HCT116 (cell line): Measurements from ENCODE around the gene IGFBP4. TPM values are rescaled to one million over a fixed set of nuclear protein-coding genes. Genes with fewer than 3 reads are reported as not detected.
A peak's percentile ranks its signal among the peaks of the same experiment; 100 is the strongest.

ENCODE experiments used
- ATAC-seq: fragments of 200-7000 bp; cut with Tn5 transposase; 2 replicates; pipeline ENCODE4 v1.9.1; 2020; ENCODE audit warnings: mild to moderate bottlenecking, moderate library complexity
- BruUV-seq: library from RNA; stranded (reverse); fragments of 400-500 nt; replicated peaks from 2 replicates; lab custom pipeline; 2021; lab: Mats Ljungman, UMichigan
- CTCF ChIA-PET: fragments of 300-600 bp; sonication (Branson Sonifier 250); formaldehyde crosslinking; loops from one replicate; lab custom pipeline; 2021; ENCODE audit warnings: antibody characterized with exemption; lab: Charles Lee
- POLR2A ChIA-PET: fragments of 300-600, 350-600 bp; sonication (Branson Sonifier 250); formaldehyde crosslinking; loops from one replicate; lab custom pipeline; 2021; ENCODE audit warnings: antibody characterized with exemption; lab: Charles Lee
- RAD21 ChIA-PET, 2 experiments: fragments of 300-600 bp; sonication (Branson Sonifier 250); formaldehyde crosslinking; loops; one replicate each; lab custom pipeline; 2023; ENCODE audit warnings: low total read pairs in 2 of 2; ENCODE audit not compliant: uncharacterized antibody in 2 of 2, unreplicated experiment in 2 of 2, low non-redundant PET in 1 of 2; lab: Charles Lee
- DNase-seq: peaks from one replicate; pipeline ENCODE4 v3.0.0-alpha.2; 2010; ENCODE audit warnings: low read depth, low spot score
- H2AFZ ChIP-seq: fragments of 200-600 bp; shearing (Covaris generic), sonication (generic); 2 replicates; pipeline ENCODE4 v1.6.1; 2017; ENCODE audit warnings: low read depth, mixed run types, mixed read lengths, antibody characterized with exemption, low read length; ENCODE audit not compliant: poor library complexity, severe bottlenecking
- H3K27ac ChIP-seq: 2 replicates; pipeline ENCODE4 v1.5.1; 2012; ENCODE audit warnings: low read depth, low read length
- H3K27me3 ChIP-seq: fragments of 200-600 bp; sonication (generic); 2 replicates; pipeline ENCODE4 v1.6.1; 2016; ENCODE audit warnings: mixed run types, low read length, mixed read lengths; ENCODE audit not compliant: insufficient read depth
- H3K36me3 ChIP-seq, 2 experiments: fragments of 200-500 bp in 1 of 2; fragments of 200-600 bp in 1 of 2; sonication (Bioruptor generic) in 1 of 2; sonication (generic) in 1 of 2; 2 replicates each; pipeline versions ENCODE4 v1.5.1 to v1.6.1; 2014 to 2016; ENCODE audit warnings: low read length in 2 of 2, inconsistent platforms in 1 of 2, mixed read lengths in 1 of 2, mixed run types in 1 of 2; ENCODE audit not compliant: insufficient read depth in 2 of 2, control insufficient read depth in 1 of 2
- H3K4me1 ChIP-seq, 2 experiments: fragments of 200-600 bp in 1 of 2; sonication (generic) in 1 of 2; 2 replicates each; pipeline versions ENCODE4 v1.5.1 to v1.6.1; 2012 to 2017; ENCODE audit warnings: low read length in 2 of 2, inconsistent platforms in 1 of 2, mild to moderate bottlenecking in 1 of 2, mixed read lengths in 1 of 2, mixed run types in 1 of 2, moderate library complexity in 1 of 2; ENCODE audit not compliant: insufficient read depth in 2 of 2, control insufficient read depth in 1 of 2
- H3K4me2 ChIP-seq: fragments of 200-600 bp; sonication (generic); 2 replicates; pipeline ENCODE4 v1.6.1; 2017; ENCODE audit warnings: mixed run types, low read length, mixed read lengths
- H3K4me3 ChIP-seq, 2 experiments: fragments of 200-600 bp in 1 of 2; sonication (generic) in 1 of 2; replicated peaks in 1 of 2; 2 replicates each; pipeline ENCODE4 v1.5.1; 2011 to 2016; ENCODE audit warnings: low read length in 2 of 2, control low read depth in 1 of 2, low read depth in 1 of 2, mild to moderate bottlenecking in 1 of 2, mixed read lengths in 1 of 2, mixed run types in 1 of 2
- H3K79me2 ChIP-seq: fragments of 200-600 bp; sonication (generic); 2 replicates; pipeline ENCODE4 v1.6.1; 2017; ENCODE audit warnings: mild to moderate bottlenecking, mixed run types, low read length, moderate library complexity, mixed read lengths; ENCODE audit not compliant: insufficient read depth
- H3K9ac ChIP-seq: fragments of 200-600 bp; sonication (generic); 2 replicates; pipeline ENCODE4 v1.6.1; 2016; ENCODE audit warnings: low read length, mixed read lengths
- H3K9me2 ChIP-seq: fragments of 200-600 bp; sonication (generic), shearing (Covaris generic); 2 replicates; pipeline ENCODE4 v1.6.1; 2017; ENCODE audit warnings: mixed run types, mild to moderate bottlenecking, moderate library complexity; ENCODE audit not compliant: insufficient read depth
- H3K9me3 ChIP-seq, 2 experiments: fragments of 200-500 bp in 1 of 2; fragments of 200-600 bp in 1 of 2; sonication (Bioruptor generic) in 1 of 2; sonication (generic) in 1 of 2; 2 replicates each; pipeline ENCODE4 v1.6.1; 2014 to 2017; ENCODE audit warnings: low read length in 2 of 2, mixed read lengths in 2 of 2, inconsistent platforms in 1 of 2, low read depth in 1 of 2, mild to moderate bottlenecking in 1 of 2, mixed run types in 1 of 2, moderate library complexity in 1 of 2; ENCODE audit not compliant: control insufficient read depth in 1 of 2, insufficient read depth in 1 of 2
- H4K20me1 ChIP-seq: fragments of 200-600 bp; sonication (generic), shearing (Covaris generic); 2 replicates; pipeline ENCODE4 v1.6.1; 2017; ENCODE audit warnings: mixed run types, mild to moderate bottlenecking, moderate library complexity; ENCODE audit not compliant: insufficient read depth
- CBX3 ChIP-seq: IDR thresholded peaks from 2 replicates; pipeline ENCODE4 v1.6.1; 2012; ENCODE audit warnings: low read depth
- CTCF ChIP-seq, 3 experiments: fragments of 200-600 bp in 1 of 3; sonication (generic) in 1 of 3; IDR thresholded peaks in 2 of 3; conservative IDR thresholded peaks in 1 of 3; 2 replicates each; pipeline ENCODE4 v1.5.1; 2012 to 2017; ENCODE audit warnings: low read depth in 2 of 3, low read length in 2 of 3, antibody characterized with exemption in 1 of 3, borderline replicate concordance in 1 of 3, control low read depth in 1 of 3, mild to moderate bottlenecking in 1 of 3, mixed read lengths in 1 of 3, mixed run types in 1 of 3, moderate library complexity in 1 of 3; ENCODE audit not compliant: insufficient read depth in 1 of 3
- JUND ChIP-seq: IDR thresholded peaks from 2 replicates; pipeline ENCODE4 v1.6.1; 2012
- POLR2A ChIP-seq: IDR thresholded peaks from 2 replicates; pipeline ENCODE4 v1.7.0; 2011; ENCODE audit warnings: borderline replicate concordance; ENCODE audit not compliant: insufficient read depth, insufficient read length; ENCODE audit errors: extremely low read depth
- RAD21 ChIP-seq: IDR thresholded peaks from 2 replicates; pipeline ENCODE4 v1.6.1; 2012; ENCODE audit warnings: low read depth, mild to moderate bottlenecking
- ZBTB33 ChIP-seq: IDR thresholded peaks from 2 replicates; pipeline ENCODE4 v1.6.1; 2011; ENCODE audit warnings: mild to moderate bottlenecking, low read length, moderate library complexity; ENCODE audit not compliant: insufficient replicate concordance; ENCODE audit errors: extremely low read depth
- intact Hi-C: fragments of 100-400 bp; cut with micrococcal nuclease; formaldehyde crosslinking; loops from 2 replicates; pipeline ENCODE4 v1.10.0; 2022
- total RNA-seq: library from RNA; stranded (reverse); gene quantifications from one replicate; pipeline ENCODE4 v1.2.1, GENCODE V29; 2021; ENCODE audit not compliant: unreplicated experiment

The IGFBP4 gene
- total RNA-seq, 1 experiment from 2014 or later = 2.0 TPM

- no peak overlapping the region for H3K4me3 ChIP-seq
- no TSS peak for BruUV-seq
- POLR2A ChIA-PET = no interaction called here
Measured at GRCh38 chr17:40450175-40450574, 6.9 kb downstream of the IGFBP4 start.

More at GRCh38 chr17:40450175-40450574, 6.9 kb downstream of the IGFBP4 start:
- Histone ChIP-seq H3K27me3 (no peaks in the 10 kb centered on the region), H3K4me1 (peaks cover 0 to 29% of the 10 kb centered on the region in 2 experiments; a peak in 2 of 4 replicates), H3K9me2 (no peaks in the 10 kb centered on the region), H4K20me1 (no peaks in the 10 kb centered on the region), H3K4me2 (no peak overlapping the region), H3K79me2 (no peaks in the 10 kb centered on the region), H3K36me3 (no peaks in the 10 kb centered on the region), H2AFZ (peak overlapping the region; percentile 6), H3K9me3 (no peaks in the 10 kb centered on the region), H3K27ac (no peak overlapping the region), H3K9ac (no peak overlapping the region)
- RAD21 ChIA-PET = interaction anchor here (1.2 to 1.7 kb wide), 2 partner anchors 82 to 83 kb away, joined by 5 read pairs; no protein-coding TSS in a partner anchor
- TF ChIP-seq RAD21 = peak; percentile 54
- TF ChIP-seq CTCF (IDR thresholded peaks at IDR 0.05 in 2 of 3, conservative IDR thresholded peaks at IDR 0.05 in 1 of 3; ENCODE audit: borderline replicate concordance in 1 of 3, insufficient read depth in 1 of 3, low read depth in 2 of 3, low read length in 2 of 3) = peak; percentile 66 to 85 (median 75); a peak in 5 of 6 replicates
- TF ChIP-seq JUND = no peak
- no peak for TF ChIP-seq ZBTB33
- TF ChIP-seq CBX3 = no peak
- no peak for TF ChIP-seq POLR2A
- ATAC-seq (peak; percentile 84), DNase-seq (peak; percentile 62)
- intact Hi-C loops = no loop called here
- CTCF ChIA-PET = interaction anchor here (0.6 to 1.8 kb wide), 13 partner anchors 8 to 167 kb away, joined by 3 to 8 read pairs (median 4); no protein-coding TSS in a partner anchor
